H7 (cell line): ENCODE data around the gene KRTAP4-7. TPM values are rescaled to one million over a fixed set of nuclear protein-coding genes. Genes with fewer than 3 reads are reported as not detected.
"Not testable (repeated sequence)": the region's sequence is repeated elsewhere in the genome, so short reads cannot be mapped to it uniquely, and the experiment has no call there.

Experiments
- DNase-seq: peaks from one replicate; pipeline ENCODE4 v3.0.0; 2012
- H3K27me3 ChIP-seq: 2 replicates; pipeline ENCODE4 v1.6.0; 2011; ENCODE audit warnings: mild to moderate bottlenecking, low read length; ENCODE audit not compliant: control insufficient read depth, insufficient read depth
- H3K36me3 ChIP-seq: replicated peaks from 2 replicates; pipeline ENCODE4 v1.5.1; 2011; ENCODE audit warnings: low read length; ENCODE audit not compliant: control insufficient read depth, insufficient read depth
- H3K4me3 ChIP-seq: 2 replicates; pipeline ENCODE4 v1.5.1; 2011; ENCODE audit warnings: low read depth, mild to moderate bottlenecking, control low read depth, low read length, moderate library complexity; ENCODE audit not compliant: insufficient read depth
- total RNA-seq: library from RNA; depleted of rRNA; stranded (reverse); fragments of >200 nt; shearing (Covaris generic); gene quantifications from 2 replicates; pipeline ENCODE4 v1.2.3, GENCODE V29; 2014

Gene KRTAP4-7
- total RNA-seq, 1 experiment from 2014 or later = not detected

GRCh38 chr17:41083427-41083826 is 523 bp upstream of the KRTAP4-7 start:
- not testable (repeated sequence) for H3K27me3 ChIP-seq, DNase-seq, H3K4me3 ChIP-seq, H3K36me3 ChIP-seq

GRCh38 chr17:41088760-41089352 is 4.9 kb downstream of the KRTAP4-7 start:
- DNase-seq, H3K27me3 ChIP-seq, H3K4me3 ChIP-seq, H3K36me3 ChIP-seq: not testable (repeated sequence)

GRCh38 chr17:41096055-41096454 is 12.1 kb downstream of the KRTAP4-7 start:
- Histone ChIP-seq H3K4me3 (no peak overlapping the region), H3K27me3 (no peaks in the 10 kb centered on the region), H3K36me3 (no peaks in the 10 kb centered on the region)
- DNase-seq = no peak

GRCh38 chr17:41098042-41098441 is 14.1 kb downstream of the KRTAP4-7 start, which contains the start of gene KRTAP4-8:
KRTAP4-8 (minus strand) TSS chr17:41098142; CDS start chr17:41098084, 58 bp downstream.
- no peaks in the 10 kb centered on the region for H3K27me3 ChIP-seq
- no peak within 1 kb of the TSS for H3K4me3 ChIP-seq
- DNase-seq = no peak
- no peaks in the 10 kb centered on the region for H3K36me3 ChIP-seq

GRCh38 chr17:41098481-41098880 is 14.5 kb downstream of the KRTAP4-7 start:
- DNase-seq = no peak
- Histone ChIP-seq H3K4me3 (no peak overlapping the region), H3K36me3 (no peaks in the 10 kb centered on the region), H3K27me3 (no peaks in the 10 kb centered on the region)

GRCh38 chr17:41099682-41100480 is 15.9 kb downstream of the KRTAP4-7 start:
- not testable (repeated sequence) for H3K4me3 ChIP-seq, H3K36me3 ChIP-seq, DNase-seq, H3K27me3 ChIP-seq

GRCh38 chr17:41101586-41102259 is 17.8 kb downstream of the KRTAP4-7 start, which contains the start of gene KRTAP4-16:
KRTAP4-16 (minus strand) TSS chr17:41102209; CDS start chr17:41102209, 0 bp downstream.
- no peaks in the 10 kb centered on the region for H3K36me3 ChIP-seq
- H3K27me3 ChIP-seq = no peaks in the 10 kb centered on the region
- H3K4me3 ChIP-seq = no peak within 1 kb of the TSS
- DNase-seq = peak; percentile 38

GRCh38 chr17:41103896-41104295 is 19.9 kb downstream of the KRTAP4-7 start:
- DNase-seq = no peak
- Histone ChIP-seq H3K4me3 (no peak overlapping the region), H3K36me3 (no peaks in the 10 kb centered on the region), H3K27me3 (no peaks in the 10 kb centered on the region)

GRCh38 chr17:41104386-41105038 is 20.6 kb downstream of the KRTAP4-7 start:
- H3K4me3 ChIP-seq, DNase-seq, H3K27me3 ChIP-seq, H3K36me3 ChIP-seq: not testable (repeated sequence)

GRCh38 chr17:41105347-41105746 is 21.4 kb downstream of the KRTAP4-7 start, which contains the start of gene KRTAP4-9:
KRTAP4-9 (plus strand) TSS chr17:41105389; CDS start chr17:41105389, 0 bp downstream.
- DNase-seq, H3K36me3 ChIP-seq, H3K4me3 ChIP-seq, H3K27me3 ChIP-seq: not testable (repeated sequence)

- no peaks in the 10 kb centered on the region for H3K27me3 ChIP-seq
- DNase-seq = no peak
- no peak overlapping the region for H3K4me3 ChIP-seq
- H3K36me3 ChIP-seq = no peaks in the 10 kb centered on the region
Measured at GRCh38 chr17:41107941-41108450, 24.0 kb downstream of the KRTAP4-7 start.

GRCh38 chr17:41108728-41109386 is 24.9 kb downstream of the KRTAP4-7 start:
- DNase-seq, H3K36me3 ChIP-seq, H3K4me3 ChIP-seq, H3K27me3 ChIP-seq: not testable (repeated sequence)

- no peak for DNase-seq
- Histone ChIP-seq H3K27me3 (no peaks in the 10 kb centered on the region), H3K4me3 (no peak overlapping the region), H3K36me3 (no peaks in the 10 kb centered on the region)
Measured at GRCh38 chr17:41111151-41111885, 27.4 kb downstream of the KRTAP4-7 start.
